Suprapubic skin (tissue), 4 donors: Measurements from ENCODE around the gene CCDC69. TPM values are rescaled to one million over a fixed set of nuclear protein-coding genes. Genes with fewer than 3 reads are reported as not detected.

ENCODE experiments used
- DNase-seq, 2 donors: peaks; one replicate each; pipeline ENCODE4 v3.0.0-alpha.2; 2019; ENCODE audit warnings: low spot score in 2 of 2
- H3K27ac ChIP-seq: fragments of 200-600 bp; sonication (generic); one replicate; pipeline ENCODE4 v1.5.1; 2019
- H3K27me3 ChIP-seq: fragments of 200-600 bp; sonication (generic); one replicate; pipeline ENCODE4 v1.5.1; 2019
- H3K36me3 ChIP-seq: fragments of 200-600 bp; sonication (generic); one replicate; pipeline ENCODE4 v1.5.1; 2019
- H3K4me1 ChIP-seq: fragments of 200-600 bp; sonication (generic); one replicate; pipeline ENCODE4 v1.5.1; 2019
- H3K4me3 ChIP-seq: fragments of 200-600 bp; sonication (generic); one replicate; pipeline ENCODE4 v1.5.1; 2019; ENCODE audit warnings: mild to moderate bottlenecking
- H3K9me3 ChIP-seq: fragments of 200-600 bp; sonication (generic); one replicate; pipeline ENCODE4 v1.5.1; 2019
- EP300 ChIP-seq: sonication (generic); formaldehyde crosslinking; IDR thresholded peaks from one replicate; pipeline ENCODE4 v1.6.1; 2017; ENCODE audit warnings: antibody characterized with exemption
- POLR2A ChIP-seq, 2 donors: fragments of 450-650 bp; IDR thresholded peaks; one replicate each; pipeline ENCODE4 v1.6.1; 2017; ENCODE audit warnings: antibody characterized with exemption in 2 of 2, mild to moderate bottlenecking in 2 of 2, moderate library complexity in 2 of 2
- POLR2AphosphoS5 ChIP-seq, 3 donors: sonication (generic); formaldehyde crosslinking; IDR thresholded peaks; one replicate each; pipeline ENCODE4 v1.6.1; 2017; ENCODE audit warnings: antibody characterized with exemption in 3 of 3
- WGBS: methylation state at CpG from one replicate; pipeline ENCODE4 v1.1.5; 2018; 5-methylcytosine and 5-hydroxymethylcytosine counted together
- total RNA-seq, 4 donors: library from RNA; depleted of rRNA; stranded (reverse); fragments of >200 nt; gene quantifications; one replicate each; pipeline ENCODE4 v1.1.0, GENCODE V29; 2016
- TF ChIP-seq, protein P1 (sequence below), 2 donors: fragments of 200-600 bp in 1 of 2; fragments of 450-650 bp in 1 of 2; sonication (generic) in 1 of 2; IDR thresholded peaks; one replicate each; pipeline ENCODE4 v1.5.1; 2016 to 2019; ENCODE audit warnings: antibody characterized with exemption in 2 of 2, mild to moderate bottlenecking in 1 of 2, moderate library complexity in 1 of 2

Gene CCDC69
- total RNA-seq, 4 donors from 2014 or later = 11.5 to 32.3 (median 26.8) TPM

GRCh38 chr5:151151263-151151660, 72.6 kb downstream of the CCDC69 start:
- no peaks in the 10 kb centered on the region for H3K36me3 ChIP-seq
- H3K27me3 ChIP-seq = no peaks in the 10 kb centered on the region
- DNase-seq = no peak
- WGBS = 24% methylated on average over 2 of the region's 2 CpGs
- peak overlapping the region; percentile 52 for H3K27ac ChIP-seq
- H3K4me3 ChIP-seq = peak overlapping the region; percentile 2
- H3K4me1 ChIP-seq = peaks cover 43% of the 10 kb centered on the region
- no peaks in the 10 kb centered on the region for H3K9me3 ChIP-seq
- TF ChIP-seq POLR2AphosphoS5 (IDR thresholded peaks at IDR 0.05) (no peak), POLR2A (IDR thresholded peaks at IDR 0.05) (no peak), EP300 (no peak)
- TF ChIP-seq, protein P1, sequence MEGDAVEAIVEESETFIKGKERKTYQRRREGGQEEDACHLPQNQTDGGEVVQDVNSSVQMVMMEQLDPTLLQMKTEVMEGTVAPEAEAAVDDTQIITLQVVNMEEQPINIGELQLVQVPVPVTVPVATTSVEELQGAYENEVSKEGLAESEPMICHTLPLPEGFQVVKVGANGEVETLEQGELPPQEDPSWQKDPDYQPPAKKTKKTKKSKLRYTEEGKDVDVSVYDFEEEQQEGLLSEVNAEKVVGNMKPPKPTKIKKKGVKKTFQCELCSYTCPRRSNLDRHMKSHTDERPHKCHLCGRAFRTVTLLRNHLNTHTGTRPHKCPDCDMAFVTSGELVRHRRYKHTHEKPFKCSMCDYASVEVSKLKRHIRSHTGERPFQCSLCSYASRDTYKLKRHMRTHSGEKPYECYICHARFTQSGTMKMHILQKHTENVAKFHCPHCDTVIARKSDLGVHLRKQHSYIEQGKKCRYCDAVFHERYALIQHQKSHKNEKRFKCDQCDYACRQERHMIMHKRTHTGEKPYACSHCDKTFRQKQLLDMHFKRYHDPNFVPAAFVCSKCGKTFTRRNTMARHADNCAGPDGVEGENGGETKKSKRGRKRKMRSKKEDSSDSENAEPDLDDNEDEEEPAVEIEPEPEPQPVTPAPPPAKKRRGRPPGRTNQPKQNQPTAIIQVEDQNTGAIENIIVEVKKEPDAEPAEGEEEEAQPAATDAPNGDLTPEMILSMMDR (IDR thresholded peaks at IDR 0.05) = no peak

DNA sequence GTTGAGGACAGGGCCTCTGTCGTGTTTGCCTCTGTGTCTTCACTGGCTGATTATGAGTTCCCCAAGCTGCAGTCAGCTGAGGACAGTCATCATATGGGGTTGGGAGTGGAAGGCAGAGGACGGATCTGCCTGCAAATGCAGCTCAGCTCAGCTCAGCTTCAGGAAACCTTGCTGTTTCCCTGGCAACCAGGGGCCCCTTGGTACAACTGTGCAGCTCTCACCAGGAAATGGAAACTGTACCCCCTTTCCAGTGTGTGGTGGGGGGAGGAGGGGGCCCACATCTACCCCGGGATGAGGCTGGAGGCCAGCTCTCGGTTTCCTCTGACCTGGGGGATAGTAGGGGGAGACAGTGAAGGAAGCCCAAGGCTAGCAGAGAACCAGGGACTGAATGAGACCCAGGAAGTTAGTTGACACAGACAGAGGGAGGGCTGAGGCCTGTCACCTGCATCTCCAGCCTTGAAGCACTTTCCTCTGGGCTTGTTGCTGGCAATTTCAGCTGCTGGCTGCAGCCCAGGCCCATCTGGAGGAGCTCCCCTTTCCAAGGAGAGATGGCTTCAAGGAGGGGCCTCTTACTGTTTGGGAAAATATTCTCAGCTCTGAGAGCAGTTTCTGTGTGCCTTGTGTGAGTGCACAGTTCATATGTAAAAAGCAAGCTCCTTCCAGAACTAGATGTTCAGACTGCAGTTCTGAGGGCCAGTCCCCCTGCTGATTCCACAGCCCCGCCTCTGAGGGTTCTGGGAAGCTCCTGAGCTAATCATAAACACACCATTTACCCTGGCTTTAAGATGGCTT, 73.2 kb downstream of the CCDC69 start:
- WGBS = 33% methylated on average over 4 of the region's 5 CpGs
- Histone ChIP-seq H3K4me3 (peak overlapping the region; percentile 2), H3K4me1 (peaks cover 37% of the 10 kb centered on the region), H3K9me3 (no peaks in the 10 kb centered on the region), H3K27ac (peak overlapping the region; percentile 52), H3K27me3 (no peaks in the 10 kb centered on the region), H3K36me3 (no peaks in the 10 kb centered on the region)
- TF ChIP-seq, protein P1 (IDR thresholded peaks at IDR 0.05) = no peak
- TF ChIP-seq EP300 (no peak), POLR2AphosphoS5 (IDR thresholded peaks at IDR 0.05) (no peak), POLR2A (IDR thresholded peaks at IDR 0.05) (no peak)
- no peak for DNase-seq

DNA sequence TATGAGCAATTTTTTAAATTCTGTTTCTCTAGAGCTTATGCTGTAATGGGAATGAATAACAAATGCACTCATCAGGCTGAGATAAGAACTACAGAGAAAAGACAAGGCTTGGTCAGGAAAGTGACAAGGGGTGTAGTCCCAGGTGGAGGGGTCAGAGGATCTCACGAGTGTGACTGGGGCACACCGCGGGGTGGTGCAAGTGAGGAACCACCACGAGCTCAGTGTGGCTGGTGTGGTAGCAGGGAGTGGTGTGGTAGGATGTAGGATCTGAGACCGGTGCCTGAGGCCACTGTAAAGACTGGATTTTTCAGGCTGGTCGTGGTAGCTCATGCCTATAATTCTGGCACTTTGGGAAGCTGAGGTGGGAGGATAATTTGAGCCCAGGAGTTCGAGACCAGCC, 75.3 kb downstream of the CCDC69 start:
- Histone ChIP-seq H3K4me3 (no peak overlapping the region), H3K9me3 (no peaks in the 10 kb centered on the region), H3K36me3 (no peaks in the 10 kb centered on the region), H3K27me3 (no peaks in the 10 kb centered on the region), H3K27ac (no peak overlapping the region), H3K4me1 (peaks cover 39% of the 10 kb centered on the region)
- WGBS = 82% methylated on average over 7 of the region's 7 CpGs
- no peak for DNase-seq
- TF ChIP-seq, protein P1 (IDR thresholded peaks at IDR 0.05) = no peak
- TF ChIP-seq EP300 (no peak), POLR2AphosphoS5 (IDR thresholded peaks at IDR 0.05) (no peak), POLR2A (IDR thresholded peaks at IDR 0.05) (no peak)

- H3K4me1 ChIP-seq = peaks cover 32% of the 10 kb centered on the region
- 83% methylated on average over 3 of the region's 4 CpGs for WGBS
Observed at GRCh38 chr5:151147033-151147432, 76.9 kb downstream of the CCDC69 start.

DNA sequence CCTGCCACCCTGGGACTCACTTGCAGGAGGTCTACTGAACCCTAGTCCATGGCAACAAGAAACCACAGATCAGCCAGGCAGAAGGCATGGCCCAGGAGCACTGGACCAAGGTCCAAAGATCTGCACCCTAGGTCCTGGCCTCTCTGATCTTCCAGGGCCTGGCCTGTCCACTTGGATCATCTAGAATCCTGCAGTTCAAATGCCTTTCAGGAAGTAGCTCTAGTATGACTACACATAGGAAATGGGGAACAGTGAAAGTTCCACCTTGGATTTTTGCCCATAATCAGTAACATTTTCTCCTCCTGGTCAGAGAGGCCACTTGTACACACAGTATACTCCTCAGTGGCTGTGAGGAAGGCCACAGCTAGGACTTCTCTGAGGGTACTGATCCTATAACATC, 77.8 kb downstream of the CCDC69 start:
- no peak for DNase-seq
- Histone ChIP-seq H3K36me3 (no peaks in the 10 kb centered on the region), H3K4me1 (peaks cover 30% of the 10 kb centered on the region), H3K27ac (no peak overlapping the region), H3K4me3 (no peak overlapping the region), H3K9me3 (no peaks in the 10 kb centered on the region), H3K27me3 (no peaks in the 10 kb centered on the region)
- TF ChIP-seq EP300 (no peak), POLR2A (IDR thresholded peaks at IDR 0.05) (no peak), POLR2AphosphoS5 (IDR thresholded peaks at IDR 0.05) (no peak)
- TF ChIP-seq, protein P1 (IDR thresholded peaks at IDR 0.05) = no peak

More at GRCh38 chr5:151147033-151147432, 76.9 kb downstream of the CCDC69 start:
- H3K9me3 ChIP-seq = no peaks in the 10 kb centered on the region
- no peaks in the 10 kb centered on the region for H3K36me3 ChIP-seq
- H3K27me3 ChIP-seq = no peaks in the 10 kb centered on the region
- no peak for DNase-seq
- no peak overlapping the region for H3K27ac ChIP-seq
- H3K4me3 ChIP-seq = no peak overlapping the region
- TF ChIP-seq POLR2AphosphoS5 (IDR thresholded peaks at IDR 0.05) = no peak
- TF ChIP-seq, protein P1 (IDR thresholded peaks at IDR 0.05) = no peak
